GM12872 (cell line): Measurements from ENCODE around the gene ADAP1.

Source experiments
- TF ChIP-seq, protein P1 (sequence below): IDR thresholded peaks from 3 replicates; pipeline ENCODE4 v1.5.1; 2011; ENCODE audit warnings: low read depth, mild to moderate bottlenecking, low read length, moderate library complexity; ENCODE audit not compliant: insufficient read depth

Gene ADAP1

DNA sequence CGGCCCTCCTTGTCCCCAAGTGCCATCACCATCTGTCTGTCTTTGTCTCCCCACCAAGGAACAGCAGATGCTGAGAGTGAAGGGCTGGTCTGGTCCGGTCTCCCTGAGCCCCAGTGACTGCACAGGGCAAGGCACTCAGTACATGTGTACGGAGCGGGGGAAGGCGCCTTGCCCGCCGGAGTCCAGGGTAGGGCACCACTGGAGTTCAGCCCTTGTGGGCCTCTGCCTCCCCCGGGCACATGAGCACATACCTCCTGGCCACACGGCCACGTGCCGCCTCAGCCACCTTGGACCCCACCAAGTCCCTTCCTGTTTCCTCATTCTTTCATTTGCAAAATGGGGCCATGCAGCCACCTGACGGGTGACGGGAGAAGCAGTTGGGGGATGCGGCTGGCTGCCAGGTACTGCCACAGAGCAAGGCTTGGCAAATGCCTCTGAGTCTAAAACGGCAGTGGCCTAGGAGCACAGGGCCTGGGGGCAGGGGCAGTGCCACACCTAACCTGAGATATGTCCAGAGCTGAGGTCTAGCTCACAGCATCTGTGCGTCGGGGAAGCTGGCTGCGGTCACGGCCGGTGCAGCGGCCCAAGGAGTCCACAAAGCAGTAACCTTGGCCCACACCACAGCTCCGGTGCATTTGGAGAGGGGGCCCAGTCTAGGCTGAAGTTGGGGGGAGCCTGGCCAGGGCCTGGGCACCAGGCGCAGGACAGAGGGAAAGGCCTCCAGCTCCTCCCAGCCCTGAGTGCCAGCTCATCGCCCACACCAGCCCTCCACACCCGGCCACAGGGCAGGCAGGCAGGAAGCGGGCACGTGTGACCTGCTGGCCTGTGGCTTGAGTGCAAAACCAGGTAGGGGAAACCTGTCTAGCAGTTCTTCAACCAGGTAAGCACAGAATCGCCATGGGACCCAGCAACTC is 5.2 kb downstream of the ADAP1 start:
- TF ChIP-seq, protein P1, sequence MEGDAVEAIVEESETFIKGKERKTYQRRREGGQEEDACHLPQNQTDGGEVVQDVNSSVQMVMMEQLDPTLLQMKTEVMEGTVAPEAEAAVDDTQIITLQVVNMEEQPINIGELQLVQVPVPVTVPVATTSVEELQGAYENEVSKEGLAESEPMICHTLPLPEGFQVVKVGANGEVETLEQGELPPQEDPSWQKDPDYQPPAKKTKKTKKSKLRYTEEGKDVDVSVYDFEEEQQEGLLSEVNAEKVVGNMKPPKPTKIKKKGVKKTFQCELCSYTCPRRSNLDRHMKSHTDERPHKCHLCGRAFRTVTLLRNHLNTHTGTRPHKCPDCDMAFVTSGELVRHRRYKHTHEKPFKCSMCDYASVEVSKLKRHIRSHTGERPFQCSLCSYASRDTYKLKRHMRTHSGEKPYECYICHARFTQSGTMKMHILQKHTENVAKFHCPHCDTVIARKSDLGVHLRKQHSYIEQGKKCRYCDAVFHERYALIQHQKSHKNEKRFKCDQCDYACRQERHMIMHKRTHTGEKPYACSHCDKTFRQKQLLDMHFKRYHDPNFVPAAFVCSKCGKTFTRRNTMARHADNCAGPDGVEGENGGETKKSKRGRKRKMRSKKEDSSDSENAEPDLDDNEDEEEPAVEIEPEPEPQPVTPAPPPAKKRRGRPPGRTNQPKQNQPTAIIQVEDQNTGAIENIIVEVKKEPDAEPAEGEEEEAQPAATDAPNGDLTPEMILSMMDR: no peak

DNA sequence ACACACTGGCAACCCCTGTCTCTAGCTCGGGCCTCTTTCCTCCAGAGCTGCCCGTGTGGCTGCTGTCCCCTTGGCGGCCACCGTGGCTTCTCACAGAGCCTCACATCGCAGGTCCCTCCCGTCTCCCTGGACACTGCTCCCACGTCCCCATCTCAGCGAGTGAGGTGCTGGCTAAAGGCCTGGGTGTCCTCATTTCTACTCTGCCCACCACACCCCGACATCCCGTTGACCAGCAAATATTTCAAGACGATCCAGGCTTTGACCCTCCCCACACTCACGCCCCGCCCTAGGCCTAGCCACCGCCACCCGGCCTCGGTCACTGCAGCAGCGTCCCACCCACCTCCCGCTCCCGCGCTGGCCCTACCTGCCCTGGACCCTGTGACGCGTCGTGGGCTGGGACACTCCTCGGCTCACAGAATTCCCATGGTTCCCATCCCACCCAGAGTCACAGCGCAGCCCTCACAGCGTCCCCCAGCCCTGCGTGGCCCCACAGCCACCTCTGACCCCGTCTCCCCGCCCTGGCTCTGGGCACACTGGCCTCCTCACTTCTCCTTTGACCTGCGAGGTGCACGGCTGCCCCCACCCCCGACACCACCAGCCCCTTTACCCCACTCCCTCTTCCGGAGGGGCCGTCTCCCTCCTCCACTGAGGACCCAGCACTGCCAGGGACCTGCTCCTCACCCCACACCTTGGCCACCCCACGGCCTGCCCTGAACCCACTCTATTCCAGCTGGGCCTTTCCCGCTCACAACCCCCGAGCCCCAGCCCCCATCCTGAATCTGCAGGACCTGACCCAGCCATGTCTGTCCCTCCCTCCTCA is 6.9 kb downstream of the ADAP1 start:
- TF ChIP-seq, protein P1: no peak

DNA sequence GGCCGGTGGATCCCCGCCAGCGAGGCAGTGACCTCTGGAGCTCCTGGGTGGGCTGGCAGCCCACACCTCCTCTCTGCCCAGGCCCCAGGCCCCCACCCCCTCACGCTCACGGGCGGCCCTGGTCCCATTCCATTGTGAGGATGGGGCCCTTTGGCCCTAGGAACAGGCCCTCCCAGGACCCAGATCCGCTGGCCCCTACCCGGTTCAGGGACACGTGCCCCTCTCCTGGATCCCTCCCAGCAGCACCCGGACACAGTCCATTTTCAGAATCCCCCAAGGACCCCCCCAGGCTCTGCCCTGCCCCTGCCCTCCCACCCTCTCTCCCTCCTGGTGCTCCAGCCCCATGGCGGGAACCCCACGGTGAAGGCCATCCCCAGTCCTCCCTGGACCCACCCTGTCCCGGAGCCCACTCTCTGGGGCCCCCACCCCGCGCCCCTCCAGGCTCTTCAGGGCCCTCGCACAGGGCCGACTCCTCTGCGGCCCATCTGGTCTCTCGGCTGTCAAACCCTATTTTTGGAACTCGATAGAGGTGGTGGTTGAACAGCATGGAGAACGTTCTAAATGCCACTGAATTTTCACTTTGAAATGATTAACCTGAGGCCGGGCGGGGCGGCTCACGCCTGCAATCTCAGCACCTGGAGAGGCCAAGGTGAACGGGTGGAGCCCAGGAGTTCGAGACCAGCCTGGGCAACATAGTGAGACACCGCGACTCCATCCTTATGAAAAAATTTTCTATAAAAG is 8.1 kb downstream of the ADAP1 start:
- TF ChIP-seq, protein P1: no peak

DNA sequence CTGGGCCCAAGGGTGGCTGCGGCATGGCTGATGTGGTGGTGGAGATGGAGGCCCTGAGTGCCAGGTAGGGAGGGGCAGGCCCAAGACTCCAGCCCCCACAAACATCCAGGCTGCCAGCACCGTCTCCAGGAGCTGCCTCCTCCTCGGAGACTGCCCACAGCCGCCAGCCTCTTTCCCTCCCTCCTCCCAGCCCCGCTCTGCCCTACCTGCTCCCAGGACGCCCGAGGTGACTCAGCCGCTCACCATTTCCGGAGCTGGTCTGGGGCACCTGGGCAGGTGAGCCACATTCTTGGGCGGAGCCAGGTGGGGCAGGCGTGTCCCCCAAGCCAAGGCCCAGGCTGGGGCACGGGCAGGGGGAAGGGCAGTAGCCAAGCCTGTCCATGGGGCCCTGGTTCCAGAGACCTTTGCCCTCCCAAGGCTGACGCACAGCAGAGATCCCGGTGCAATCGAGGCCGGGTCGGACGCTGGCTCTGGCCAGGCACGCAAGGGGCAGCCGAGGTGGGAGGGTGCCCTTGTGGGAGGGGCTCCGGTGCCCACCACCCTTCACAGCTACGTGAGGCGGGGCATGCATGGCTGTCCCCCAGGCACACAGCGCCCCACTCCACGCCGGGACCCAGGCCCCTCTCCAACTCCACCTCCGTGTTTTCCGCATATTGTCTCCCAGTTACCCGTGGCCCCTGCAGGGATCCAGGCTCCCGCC is 8.8 kb downstream of the ADAP1 start:
- TF ChIP-seq, protein P1: no peak

DNA sequence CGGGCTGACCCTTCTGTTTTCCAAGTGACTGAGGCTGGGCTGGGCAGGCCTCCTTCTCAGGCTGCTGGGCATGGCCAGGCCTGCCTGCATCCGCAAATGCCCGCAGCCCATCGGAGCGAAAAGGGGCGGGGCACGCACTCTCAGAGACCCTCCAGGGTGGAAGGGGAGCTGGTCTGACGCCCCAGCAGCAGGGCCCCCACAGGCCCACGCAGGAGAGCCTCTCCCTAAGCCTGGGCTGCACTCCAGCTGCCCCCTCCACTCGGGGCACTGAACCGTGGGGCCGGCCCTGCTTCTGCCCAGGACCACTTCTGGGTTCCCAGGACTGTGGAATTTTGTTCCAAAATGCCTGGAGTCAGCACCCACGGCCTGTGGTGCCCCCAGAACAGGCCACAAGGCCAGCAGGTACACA is 9.3 kb downstream of the ADAP1 start:
- TF ChIP-seq, protein P1: no peak

DNA sequence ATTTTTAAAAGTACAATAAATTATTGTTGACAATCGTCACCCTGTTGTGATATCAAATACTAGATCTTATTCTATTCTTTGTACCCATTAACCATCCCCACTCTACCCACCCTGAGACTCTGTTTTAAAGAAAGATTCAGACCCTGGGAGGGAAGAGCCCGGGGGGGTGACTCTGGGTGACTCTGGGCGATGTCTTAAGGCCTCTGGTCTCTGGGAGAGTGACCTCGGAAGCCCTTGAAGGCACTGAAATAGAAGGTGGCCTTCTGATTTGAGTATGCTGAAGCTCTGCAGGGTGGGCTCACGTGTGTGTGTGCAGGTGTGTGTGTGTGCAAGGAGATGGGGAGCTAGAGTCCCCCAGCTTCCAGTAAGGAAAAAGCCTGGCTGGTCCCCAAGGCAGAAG is 9.7 kb downstream of the ADAP1 start:
- TF ChIP-seq, protein P1: no peak
